Omental fat pad (tissue), 4 donors: ENCODE results near the gene UTY. TPM values are rescaled to one million over a fixed set of nuclear protein-coding genes. Genes with fewer than 3 reads are reported as not detected.

ENCODE experiments used
- ATAC-seq: fragments of 150-250 bp; one replicate; pipeline ENCODE4 v1.9.1; 2016; ENCODE audit warnings: mild to moderate bottlenecking, moderate library complexity; ENCODE audit not compliant: low FRiP score
- DNase-seq: peaks from one replicate; pipeline ENCODE4 v3.0.0-alpha.2; 2019; ENCODE audit warnings: low spot score
- CTCF ChIP-seq, 3 donors: fragments of 450-650 bp; IDR thresholded peaks; one replicate each; pipeline ENCODE4 v1.5.1; 2016 to 2017; ENCODE audit warnings: antibody characterized with exemption in 3 of 3, mild to moderate bottlenecking in 3 of 3, moderate library complexity in 2 of 3
- total RNA-seq, 4 donors: library from RNA; depleted of rRNA; stranded (reverse); fragments of >200 nt; gene quantifications; one replicate each; pipeline ENCODE4 v1.1.0, GENCODE V29; 2016

The UTY gene
- total RNA-seq, 4 donors from 2014 or later, result 0.13 to 57.4 (median 32.3) TPM; not detected in 1

- ATAC-seq (no peak), DNase-seq (no peak)
- TF ChIP-seq CTCF (IDR thresholded peaks at IDR 0.05), result no peak
These were observed 1.6 kb downstream of the UTY start for GRCh38 chrY:13478126-13478785.

DNA sequence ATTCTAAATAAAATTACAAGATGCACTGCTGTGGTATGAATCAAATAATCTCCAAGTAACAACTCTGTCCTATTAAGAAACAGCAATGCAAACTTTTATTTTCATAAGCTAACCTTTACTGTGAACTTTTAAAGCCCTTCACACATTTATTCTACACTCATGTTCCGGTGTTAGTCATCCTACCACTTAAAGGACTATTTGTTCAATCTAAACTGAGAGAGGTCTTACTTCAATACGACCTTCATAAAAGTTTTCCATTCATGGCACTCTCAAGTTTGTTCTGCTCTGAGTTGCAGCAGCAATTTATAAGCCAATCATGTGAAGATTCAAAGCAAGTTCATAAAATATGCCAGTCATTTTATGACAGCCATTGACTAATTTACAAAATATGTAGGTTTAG lies 4.8 kb downstream of the UTY start:
- ATAC-seq, result no peak
- no peak for DNase-seq
- TF ChIP-seq CTCF (IDR thresholded peaks at IDR 0.05), result no peak

DNA sequence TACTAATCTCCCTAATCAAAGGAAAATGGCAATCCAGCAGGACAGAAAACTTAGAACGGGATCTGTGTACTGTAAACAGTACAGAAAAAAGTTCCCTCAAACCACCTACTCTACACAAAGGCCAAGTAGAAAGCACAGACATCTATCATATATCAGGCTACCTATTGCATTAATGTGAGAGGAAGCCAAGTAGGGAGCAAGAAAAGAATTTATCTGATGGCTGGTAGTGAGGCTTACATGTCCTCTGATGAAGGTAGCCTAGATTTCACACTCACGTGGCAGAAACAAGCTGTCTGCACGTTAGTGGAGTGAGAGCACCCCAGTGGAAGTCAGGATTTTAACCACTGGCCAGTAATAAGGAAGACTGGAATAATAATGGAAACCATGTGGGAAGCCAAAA lies 28.3 kb downstream of the UTY start:
- ATAC-seq (no peak), DNase-seq (no peak)
- TF ChIP-seq CTCF (IDR thresholded peaks at IDR 0.05), result no peak

GRCh38 chrY:13450596-13451130 lies 29.2 kb downstream of the UTY start:
- ATAC-seq, result no peak
- DNase-seq, result no peak
- TF ChIP-seq CTCF (IDR thresholded peaks at IDR 0.05), result no peak

- DNase-seq, result no peak
- ATAC-seq, result no peak
- no peak for TF ChIP-seq CTCF (IDR thresholded peaks at IDR 0.05)
These were observed 34.3 kb downstream of the UTY start for GRCh38 chrY:13445566-13445965.

GRCh38 chrY:13443146-13443545 lies 36.7 kb downstream of the UTY start:
- TF ChIP-seq CTCF (IDR thresholded peaks at IDR 0.05), result no peak
- ATAC-seq, result no peak
- no peak for DNase-seq

GRCh38 chrY:13440811-13441210 lies 39.0 kb downstream of the UTY start:
- ATAC-seq (no peak), DNase-seq (no peak)
- no peak for TF ChIP-seq CTCF (IDR thresholded peaks at IDR 0.05)
